Trophoblast cell (in vitro differentiated cells and primary cell): ENCODE measurements around the gene RNF123.

Source experiments
- DNase-seq, 2 donors: peaks; one replicate each; pipeline ENCODE4 v3.0.0-alpha.2; 2016
- H2AFZ ChIP-seq: 2 replicates; pipeline ENCODE4 v1.6.1; 2013; ENCODE audit warnings: low read length, moderate library complexity, mild to moderate bottlenecking; ENCODE audit not compliant: insufficient read depth, poor library complexity
- H2AK5ac ChIP-seq: 2 replicates; pipeline ENCODE4 v1.6.1; 2013; ENCODE audit warnings: mild to moderate bottlenecking, low read length
- H2BK120ac ChIP-seq: 2 replicates; pipeline ENCODE4 v1.6.1; 2013; ENCODE audit warnings: low read length, mild to moderate bottlenecking, moderate library complexity; ENCODE audit not compliant: insufficient read depth, poor library complexity
- H2BK12ac ChIP-seq: 2 replicates; pipeline ENCODE4 v1.6.1; 2013; ENCODE audit warnings: mild to moderate bottlenecking, low read length, moderate library complexity
- H2BK5ac ChIP-seq: 2 replicates; pipeline ENCODE4 v1.6.1; 2013; ENCODE audit warnings: low read length, low read depth, moderate library complexity, mild to moderate bottlenecking; ENCODE audit not compliant: poor library complexity
- H3K14ac ChIP-seq: 2 replicates; pipeline ENCODE4 v1.6.1; 2013; ENCODE audit warnings: mild to moderate bottlenecking, low read length
- H3K18ac ChIP-seq: 2 replicates; pipeline ENCODE4 v1.6.1; 2013; ENCODE audit warnings: mild to moderate bottlenecking, low read length
- H3K23ac ChIP-seq: 2 replicates; pipeline ENCODE4 v1.6.1; 2013; ENCODE audit warnings: low read length
- H3K27ac ChIP-seq: 2 replicates; pipeline ENCODE4 v1.5.1; 2013; ENCODE audit warnings: low read depth, mild to moderate bottlenecking, inconsistent platforms, low read length, moderate library complexity
- H3K27me3 ChIP-seq: 2 replicates; pipeline ENCODE4 v1.6.1; 2013; ENCODE audit warnings: inconsistent platforms, mild to moderate bottlenecking, low read length, moderate library complexity; ENCODE audit not compliant: insufficient read depth
- H3K36me3 ChIP-seq, 2 experiments: 1 replicate in 1 of 2; 2 replicates in 1 of 2; pipeline ENCODE4 v1.6.1; 2013; ENCODE audit warnings: low read length in 2 of 2, mild to moderate bottlenecking in 2 of 2, moderate library complexity in 1 of 2; ENCODE audit not compliant: insufficient read depth in 2 of 2, control insufficient read depth in 1 of 2
- H3K4ac ChIP-seq: 2 replicates; pipeline ENCODE4 v1.6.1; 2013; ENCODE audit warnings: low read depth, mild to moderate bottlenecking, low read length, moderate library complexity
- H3K4me1 ChIP-seq, 2 experiments: 1 replicate in 1 of 2; 2 replicates in 1 of 2; pipeline ENCODE4 v1.6.1; 2013; ENCODE audit warnings: low read length in 2 of 2, mild to moderate bottlenecking in 2 of 2, moderate library complexity in 1 of 2; ENCODE audit not compliant: insufficient read depth in 2 of 2, control insufficient read depth in 1 of 2
- H3K4me2 ChIP-seq: 2 replicates; pipeline ENCODE4 v1.6.1; 2013; ENCODE audit warnings: inconsistent platforms, mild to moderate bottlenecking, low read length, moderate library complexity
- H3K4me3 ChIP-seq: 2 replicates; pipeline ENCODE4 v1.5.1; 2013; ENCODE audit warnings: mild to moderate bottlenecking, low read depth, low read length, inconsistent platforms
- H3K79me1 ChIP-seq: one replicate; pipeline ENCODE4 v1.6.1; 2013; ENCODE audit warnings: low read length
- H3K79me2 ChIP-seq: 2 replicates; pipeline ENCODE4 v1.6.1; 2013; ENCODE audit warnings: low read length, mild to moderate bottlenecking; ENCODE audit not compliant: control insufficient read depth, insufficient read depth, poor library complexity
- H3K9ac ChIP-seq: 2 replicates; pipeline ENCODE4 v1.6.1; 2013; ENCODE audit warnings: mild to moderate bottlenecking, low read length
- H3K9me3 ChIP-seq: 2 replicates; pipeline ENCODE4 v1.6.1; 2013; ENCODE audit warnings: low read depth, mild to moderate bottlenecking, control low read depth, inconsistent platforms, low read length; ENCODE audit not compliant: insufficient read depth
- H4K12ac ChIP-seq: 2 replicates; pipeline ENCODE4 v1.6.1; 2013; ENCODE audit warnings: low read depth, mild to moderate bottlenecking, low read length, moderate library complexity
- H4K8ac ChIP-seq: 2 replicates; pipeline ENCODE4 v1.6.1; 2013; ENCODE audit warnings: low read depth, mild to moderate bottlenecking, low read length, moderate library complexity
- H4K91ac ChIP-seq: one replicate; pipeline ENCODE4 v1.6.1; 2013; ENCODE audit warnings: low read depth, mild to moderate bottlenecking, low read length, moderate library complexity
- WGBS: extraction: QIAGEN DNeasy Blood & Tissue Kit; methylation state at CpG from one replicate; pipeline ENCODE4 v1.1.7; 2013; ENCODE audit warnings: missing lambda C conversion rate; ENCODE audit not compliant: insufficient read length, insufficient coverage; ENCODE audit errors: extremely low coverage; 5-methylcytosine and 5-hydroxymethylcytosine counted together

The RNF123 gene

DNA sequence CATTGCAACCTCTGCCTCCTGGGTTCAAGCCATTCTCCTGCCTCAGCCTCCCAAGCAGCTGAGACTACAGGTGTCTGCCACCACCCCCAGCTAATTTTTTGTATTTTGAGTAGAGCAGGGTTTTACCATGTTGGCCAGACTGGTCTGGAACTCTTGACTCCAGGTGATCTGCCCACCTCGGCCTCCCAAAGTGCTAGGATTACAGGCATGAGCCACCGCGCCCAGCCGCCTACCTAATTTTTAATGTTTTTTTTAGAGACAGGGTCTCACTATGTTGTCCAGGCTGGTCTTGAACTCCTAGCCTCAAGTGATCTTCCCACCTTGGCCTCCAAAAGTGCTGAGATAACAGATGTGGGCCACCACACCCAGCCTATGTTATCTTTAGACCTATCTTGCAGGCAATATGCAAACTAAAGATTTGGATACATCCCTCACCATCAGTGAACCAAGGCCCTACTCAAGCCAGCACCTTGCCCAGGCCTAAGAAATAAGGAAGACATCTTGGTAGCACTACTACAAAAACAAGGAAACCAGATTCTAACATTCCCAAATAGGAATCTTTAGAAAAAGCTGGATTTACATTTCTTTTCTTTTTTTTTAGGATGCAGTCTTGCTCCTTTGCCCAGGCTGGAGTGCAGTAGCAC, 40.7 kb downstream of the RNF123 start:
- no peak overlapping the region for H3K9ac ChIP-seq
- WGBS = no CpG with 5 or more reads among the region's 4 CpGs
- H3K27ac ChIP-seq = no peak overlapping the region
- no peak overlapping the region for H4K91ac ChIP-seq
- H2BK12ac ChIP-seq = no peak overlapping the region
- no peak overlapping the region for H3K14ac ChIP-seq
- H4K12ac ChIP-seq = no peak overlapping the region
- no peak overlapping the region for H4K8ac ChIP-seq
- no peaks in the 10 kb centered on the region for H3K9me3 ChIP-seq
- no peak overlapping the region for H3K18ac ChIP-seq
- no peak overlapping the region for H2AFZ ChIP-seq
- peaks cover 47 to 58% of the 10 kb centered on the region in 2 experiments for H3K36me3 ChIP-seq
- no peak overlapping the region for H2AK5ac ChIP-seq
- H2BK120ac ChIP-seq = no peak overlapping the region
- H3K4me3 ChIP-seq = no peak overlapping the region
- H3K4me1 ChIP-seq = no peaks in the 10 kb centered on the region
- no peaks in the 10 kb centered on the region for H3K27me3 ChIP-seq
- no peaks in the 10 kb centered on the region for H3K79me1 ChIP-seq
- no peak overlapping the region for H3K4ac ChIP-seq
- no peak overlapping the region for H2BK5ac ChIP-seq
- no peaks in the 10 kb centered on the region for H3K79me2 ChIP-seq
- DNase-seq = no peak
- H3K23ac ChIP-seq = no peak overlapping the region
- H3K4me2 ChIP-seq = no peak overlapping the region

DNA sequence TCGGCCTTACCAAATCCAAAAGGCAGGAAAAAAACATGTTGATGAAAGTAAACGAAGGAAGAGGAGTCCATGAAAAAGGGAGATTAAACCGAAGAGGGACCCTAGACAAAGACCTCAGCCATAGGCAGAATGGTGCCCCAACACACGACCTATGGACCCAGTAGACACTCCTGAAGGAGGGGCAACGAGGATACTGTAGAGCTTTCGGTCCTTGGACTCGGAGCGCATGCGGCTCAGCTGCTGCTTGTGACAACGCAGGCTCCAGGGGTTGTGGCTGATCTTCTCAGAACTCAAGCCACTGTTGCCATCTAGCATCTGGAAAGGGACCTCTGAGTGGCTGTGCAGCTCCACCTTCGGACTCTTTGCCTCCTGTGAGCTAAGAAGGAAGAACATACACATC, 43.2 kb downstream of the RNF123 start:
- Histone ChIP-seq H3K9me3 (no peaks in the 10 kb centered on the region), H3K27ac (no peak overlapping the region), H3K4ac (no peak overlapping the region), H2AK5ac (no peak overlapping the region), H3K4me1 (no peaks in the 10 kb centered on the region), H2BK5ac (no peak overlapping the region), H2BK120ac (no peak overlapping the region), H2AFZ (no peak overlapping the region), H3K14ac (no peak overlapping the region), H3K79me2 (no peaks in the 10 kb centered on the region), H3K27me3 (no peaks in the 10 kb centered on the region), H3K4me2 (no peak overlapping the region), H3K4me3 (no peak overlapping the region), H2BK12ac (no peak overlapping the region), H3K9ac (no peak overlapping the region), H4K91ac (no peak overlapping the region), H3K79me1 (no peaks in the 10 kb centered on the region), H3K23ac (no peak overlapping the region), H4K8ac (no peak overlapping the region), H3K36me3 (peaks cover 29 to 43% of the 10 kb centered on the region in 2 experiments), H4K12ac (no peak overlapping the region), H3K18ac (no peak overlapping the region)
- no CpG with 5 or more reads among the region's 11 CpGs for WGBS
- no peak for DNase-seq

DNA sequence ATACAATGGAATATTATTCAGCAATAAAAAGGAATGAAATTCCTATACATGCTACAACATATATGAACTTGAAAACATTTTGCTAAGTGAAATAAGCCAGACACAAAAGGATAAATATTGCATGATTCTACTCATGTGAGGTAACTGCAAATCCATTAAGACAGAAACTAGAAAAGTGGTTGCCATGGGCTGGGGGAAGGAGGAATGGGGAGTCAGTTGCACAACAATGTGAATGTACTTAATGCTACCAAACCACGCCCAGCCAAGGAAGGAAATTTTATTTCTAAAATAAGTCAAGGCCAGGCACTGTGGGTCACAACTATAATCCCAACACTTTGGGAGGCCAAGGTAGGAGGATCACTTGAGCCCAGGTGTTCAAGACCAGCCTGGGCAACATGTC, 44.2 kb downstream of the RNF123 start:
- H3K27me3 ChIP-seq = no peaks in the 10 kb centered on the region
- H3K9ac ChIP-seq = no peak overlapping the region
- H4K8ac ChIP-seq = no peak overlapping the region
- no peaks in the 10 kb centered on the region for H3K4me1 ChIP-seq
- no peak overlapping the region for H4K12ac ChIP-seq
- no peaks in the 10 kb centered on the region for H3K79me2 ChIP-seq
- no peak overlapping the region for H3K4ac ChIP-seq
- H3K23ac ChIP-seq = no peak overlapping the region
- H2AFZ ChIP-seq = no peak overlapping the region
- no CpG with 5 or more reads among the region's 1 CpG for WGBS
- H3K4me3 ChIP-seq = no peak overlapping the region
- peaks cover 30 to 45% of the 10 kb centered on the region in 2 experiments for H3K36me3 ChIP-seq
- no peak overlapping the region for H4K91ac ChIP-seq
- H2BK12ac ChIP-seq = no peak overlapping the region
- no peak overlapping the region for H2BK120ac ChIP-seq
- no peak for DNase-seq
- H3K9me3 ChIP-seq = no peaks in the 10 kb centered on the region
- no peaks in the 10 kb centered on the region for H3K79me1 ChIP-seq
- no peak overlapping the region for H2AK5ac ChIP-seq
- H2BK5ac ChIP-seq = no peak overlapping the region
- no peak overlapping the region for H3K18ac ChIP-seq
- H3K27ac ChIP-seq = no peak overlapping the region
- H3K14ac ChIP-seq = no peak overlapping the region
- H3K4me2 ChIP-seq = no peak overlapping the region

DNA sequence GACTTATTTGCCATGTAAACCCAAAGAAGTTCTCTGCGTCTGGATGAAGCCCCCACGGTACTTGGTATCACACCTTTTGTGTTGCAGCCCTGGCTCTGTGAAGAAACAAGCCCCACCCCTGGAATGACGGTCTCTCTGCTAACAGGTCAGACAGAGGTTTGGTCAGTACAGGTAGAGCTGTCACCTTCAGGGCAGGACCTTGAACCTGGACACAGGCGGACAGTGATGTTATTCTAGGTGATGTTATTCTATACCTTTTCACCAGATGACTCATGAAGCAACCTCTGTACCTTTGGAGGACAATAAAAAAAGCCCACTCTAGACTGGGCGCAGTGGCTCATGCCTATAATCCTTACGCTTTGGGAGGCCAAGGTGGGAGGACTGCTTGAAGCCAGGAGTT, 45.4 kb downstream of the RNF123 start:
- Histone ChIP-seq H3K14ac (no peak overlapping the region), H2AFZ (no peak overlapping the region), H2AK5ac (no peak overlapping the region), H3K9ac (no peak overlapping the region), H3K23ac (no peak overlapping the region), H3K4me1 (no peaks in the 10 kb centered on the region), H3K27ac (no peak overlapping the region), H4K8ac (no peak overlapping the region), H4K91ac (no peak overlapping the region), H3K79me1 (no peaks in the 10 kb centered on the region), H3K4me2 (no peak overlapping the region), H3K27me3 (no peaks in the 10 kb centered on the region), H4K12ac (no peak overlapping the region), H3K9me3 (no peaks in the 10 kb centered on the region), H2BK5ac (no peak overlapping the region), H3K4me3 (no peak overlapping the region), H3K18ac (no peak overlapping the region), H2BK120ac (no peak overlapping the region), H3K36me3 (peaks cover 30 to 47% of the 10 kb centered on the region in 2 experiments), H3K4ac (no peak overlapping the region), H2BK12ac (no peak overlapping the region), H3K79me2 (no peaks in the 10 kb centered on the region)
- WGBS = no CpG with 5 or more reads among the region's 6 CpGs
- no peak for DNase-seq
